ENCODE results near the gene AANAT.

- no peak for TF ChIP-seq EGR1 (IDR thresholded peaks at IDR 0.05)
- TF ChIP-seq MAX (IDR thresholded peaks at IDR 0.05): no peak
- no peak for TF ChIP-seq USF1 (IDR thresholded peaks at IDR 0.05)
- no peak for TF ChIP-seq TEAD4 (IDR thresholded peaks at IDR 0.05)
- TF ChIP-seq NFIC (IDR thresholded peaks at IDR 0.05): no peak
- TF ChIP-seq CEBPB (IDR thresholded peaks at IDR 0.05): no peak
- TF ChIP-seq RAD21 (IDR thresholded peaks at IDR 0.05; ENCODE audit: low read depth): no peak
- no peak for TF ChIP-seq EP300 (IDR thresholded peaks at IDR 0.05; ENCODE audit: borderline replicate concordance)
- no peak for TF ChIP-seq FOXM1 (IDR thresholded peaks at IDR 0.05; ENCODE audit: borderline replicate concordance, low read depth)
- no peak for TF ChIP-seq REST (IDR thresholded peaks at IDR 0.05; ENCODE audit: low read depth)
- no peak for TF ChIP-seq TAF1 (IDR thresholded peaks at IDR 0.05; ENCODE audit: low read depth)
These were observed 31.9 kb downstream of the AANAT start for GRCh38 chr17:76499267-76499667.

Data from Ishikawa (cell line).